NCI-H2227 treated with DMSO at 0.1 percent for 48 hours (cell line): ENCODE measurements around the gene NOL4L.

Experiments
- DNase-seq: peaks from one replicate; lab custom pipeline; 2025; lab: John Stamatoyannopoulos, UW

The NOL4L gene, protein sequence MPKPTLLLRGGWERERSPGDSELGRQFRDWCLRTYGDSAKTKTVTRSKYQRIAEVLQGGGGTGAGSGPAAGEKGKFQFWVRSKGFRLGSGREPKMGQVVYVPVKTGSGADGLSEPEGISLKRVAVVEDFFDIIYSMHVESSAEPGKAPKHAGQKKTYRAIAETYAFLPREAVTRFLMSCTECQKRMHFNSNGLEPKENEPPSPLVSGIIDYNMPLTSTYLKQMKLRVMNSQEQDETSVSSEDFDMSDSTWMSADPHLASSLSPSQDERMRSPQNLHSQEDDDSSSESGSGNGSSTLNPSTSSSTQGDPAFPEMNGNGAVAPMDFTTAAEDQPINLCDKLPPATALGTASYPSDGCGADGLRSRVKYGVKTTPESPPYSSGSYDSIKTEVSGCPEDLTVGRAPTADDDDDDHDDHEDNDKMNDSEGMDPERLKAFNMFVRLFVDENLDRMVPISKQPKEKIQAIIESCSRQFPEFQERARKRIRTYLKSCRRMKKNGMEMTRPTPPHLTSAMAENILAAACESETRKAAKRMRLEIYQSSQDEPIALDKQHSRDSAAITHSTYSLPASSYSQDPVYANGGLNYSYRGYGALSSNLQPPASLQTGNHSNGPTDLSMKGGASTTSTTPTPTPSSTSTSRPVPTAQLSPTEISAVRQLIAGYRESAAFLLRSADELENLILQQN

DNA sequence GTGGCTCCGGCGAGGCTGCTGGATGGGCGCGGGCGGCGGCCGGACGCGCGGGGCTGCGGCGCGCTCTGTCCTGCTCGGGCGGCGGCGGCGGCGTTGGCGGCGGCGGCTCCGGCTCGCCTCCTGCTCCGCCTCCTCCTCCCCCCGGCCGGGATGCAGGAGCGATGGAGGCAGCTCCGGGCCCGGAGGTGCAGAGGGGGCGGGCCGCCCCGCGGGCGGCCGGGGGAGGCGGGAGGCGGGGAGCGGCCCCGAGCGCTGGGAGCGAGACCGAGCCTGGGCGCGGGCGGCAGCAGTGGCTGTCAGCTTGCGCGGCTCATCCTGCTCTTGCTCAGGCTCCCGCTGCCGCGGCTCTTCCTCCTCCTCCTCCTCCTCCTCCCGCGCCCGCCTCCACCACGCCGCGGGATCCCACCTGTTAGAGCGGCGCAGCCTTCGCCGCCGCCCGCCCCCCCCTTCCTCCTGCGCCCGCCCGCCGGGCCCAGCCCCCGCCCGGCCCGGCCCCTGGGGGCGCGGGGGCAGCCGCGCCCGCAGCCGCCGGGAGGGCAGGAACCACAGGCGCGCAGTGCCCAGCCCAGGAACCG, at the start of gene NOL4L:
TSS of gene NOL4L (minus strand) at position 323 of the 575 bp plus-strand sequence. CDS start 443 bp downstream, outside the sequence.
- peak; percentile 17 for DNase-seq

DNA sequence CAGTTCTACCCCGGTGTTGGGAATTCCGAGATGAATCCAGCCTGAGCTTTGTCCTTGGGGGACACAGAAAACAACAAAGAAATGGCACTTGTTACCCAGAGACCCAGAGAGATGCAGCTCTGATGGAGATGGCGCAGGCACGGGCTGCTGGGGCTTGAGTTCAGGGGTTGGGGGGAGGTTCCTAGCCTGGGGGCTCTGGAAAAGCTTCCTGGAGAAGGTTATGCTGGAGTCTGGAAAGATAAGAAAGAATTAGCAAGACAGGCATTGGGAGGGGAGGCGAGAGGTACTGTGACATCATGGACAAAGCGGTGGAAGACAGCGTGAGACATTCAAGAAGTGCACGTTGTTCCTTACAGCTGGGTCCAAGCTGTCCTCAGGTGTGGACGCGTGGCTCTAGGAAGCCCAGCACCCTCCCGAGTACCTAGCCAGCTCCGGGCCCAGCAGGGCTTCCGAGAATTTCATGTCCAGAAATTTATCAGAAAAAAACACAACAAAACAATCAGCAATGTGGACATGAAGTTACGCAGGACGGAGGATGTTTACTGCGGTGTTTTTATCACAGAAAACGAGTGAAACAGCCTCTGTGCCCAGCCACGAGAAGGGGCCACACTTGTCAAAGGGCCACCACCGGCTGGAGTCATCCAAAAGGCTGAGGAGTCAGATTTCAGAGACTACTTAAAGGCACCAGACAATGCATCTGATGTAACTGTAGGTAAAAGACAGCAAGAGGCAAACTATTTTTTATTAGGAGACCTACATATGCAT, 49.1 kb upstream of the NOL4L start:
- DNase-seq, result no peak

DNA sequence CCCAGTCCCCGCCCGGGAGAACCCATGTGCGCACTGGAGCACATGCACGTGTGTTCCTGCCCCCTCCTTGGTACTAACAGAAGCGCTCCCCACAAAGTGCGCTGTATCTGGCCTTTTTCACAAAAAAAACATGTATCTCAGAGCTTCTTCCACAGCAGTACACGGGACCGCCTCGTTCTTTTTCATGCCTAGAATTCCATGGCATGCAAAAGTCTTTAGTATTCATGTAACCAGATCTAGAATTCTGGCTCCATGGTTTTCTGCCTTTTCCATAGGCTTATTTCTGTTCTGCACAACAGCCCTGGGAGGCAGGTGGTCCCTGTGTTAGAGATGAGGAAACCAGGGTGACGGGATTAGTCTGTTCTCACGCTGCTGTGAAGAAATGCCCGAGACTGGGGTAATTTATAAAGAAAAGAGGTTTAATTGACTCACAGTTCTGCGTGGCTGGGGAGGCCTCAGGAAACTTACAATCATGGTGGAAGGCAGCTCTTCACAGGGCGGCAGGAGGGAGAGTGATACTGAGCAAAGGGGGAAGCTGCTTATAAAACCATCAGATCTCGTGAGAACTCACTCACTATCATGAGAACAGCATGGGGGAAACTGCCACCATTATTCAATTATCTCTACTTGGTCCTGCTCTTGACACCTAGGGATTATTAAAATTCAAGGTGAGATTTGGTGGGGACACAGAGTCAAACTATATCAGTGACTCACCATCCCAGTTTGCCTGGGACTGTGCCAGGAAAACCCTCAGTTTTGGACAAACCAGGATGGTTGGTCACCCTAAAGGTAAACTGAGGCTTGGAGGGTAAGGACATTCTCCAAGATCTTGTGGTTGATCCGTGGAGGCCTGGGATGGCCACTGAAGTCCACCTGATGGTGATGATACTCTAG, 47.6 kb upstream of the NOL4L start:
- DNase-seq, result no peak

DNA sequence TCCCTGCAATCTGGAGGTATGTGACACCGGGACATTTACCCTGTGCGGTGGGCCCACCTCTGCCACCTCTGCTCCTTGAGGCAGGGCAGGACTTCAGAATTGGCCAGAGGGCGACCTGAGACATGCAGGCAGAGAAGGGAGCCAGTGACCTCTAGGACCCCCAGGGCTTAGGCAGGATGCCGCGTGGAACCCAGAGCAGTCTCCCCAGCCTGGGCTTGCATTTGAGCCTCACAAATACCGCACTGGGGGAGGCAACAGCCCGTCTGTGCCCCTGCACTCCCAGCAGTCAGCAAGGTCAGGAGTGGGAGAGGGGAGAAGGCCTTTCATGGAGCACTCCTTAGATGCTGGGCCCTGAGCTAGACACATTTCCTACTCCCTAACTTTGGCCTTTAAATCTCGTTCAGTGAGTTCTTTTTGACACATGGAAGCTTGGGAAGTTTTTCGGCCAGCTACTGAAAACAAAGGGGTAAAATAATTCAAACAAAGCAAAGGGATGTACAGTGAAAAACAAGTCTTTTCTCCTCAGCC, 46.9 kb upstream of the NOL4L start:
- DNase-seq, result no peak

DNA sequence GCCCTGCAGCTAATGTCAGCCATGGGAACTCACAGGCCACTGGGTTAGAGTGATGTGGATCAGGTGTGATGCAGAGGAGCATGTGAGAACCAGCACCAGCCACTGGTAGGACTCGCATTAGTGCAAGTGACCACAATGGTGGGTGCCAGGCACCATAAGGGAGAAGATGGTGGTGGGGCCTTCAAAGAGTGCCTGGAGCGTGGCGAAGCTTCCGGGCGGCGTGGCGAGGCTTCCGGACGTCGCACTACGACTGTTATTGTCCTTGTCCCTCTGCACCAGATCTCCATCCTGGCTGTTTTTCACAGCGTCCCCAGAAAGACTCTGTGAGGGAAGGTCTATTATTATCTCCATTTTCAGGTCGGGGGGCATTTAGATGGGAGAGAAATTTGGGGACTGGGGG, 44.7 kb upstream of the NOL4L start:
- DNase-seq, result no peak

DNA sequence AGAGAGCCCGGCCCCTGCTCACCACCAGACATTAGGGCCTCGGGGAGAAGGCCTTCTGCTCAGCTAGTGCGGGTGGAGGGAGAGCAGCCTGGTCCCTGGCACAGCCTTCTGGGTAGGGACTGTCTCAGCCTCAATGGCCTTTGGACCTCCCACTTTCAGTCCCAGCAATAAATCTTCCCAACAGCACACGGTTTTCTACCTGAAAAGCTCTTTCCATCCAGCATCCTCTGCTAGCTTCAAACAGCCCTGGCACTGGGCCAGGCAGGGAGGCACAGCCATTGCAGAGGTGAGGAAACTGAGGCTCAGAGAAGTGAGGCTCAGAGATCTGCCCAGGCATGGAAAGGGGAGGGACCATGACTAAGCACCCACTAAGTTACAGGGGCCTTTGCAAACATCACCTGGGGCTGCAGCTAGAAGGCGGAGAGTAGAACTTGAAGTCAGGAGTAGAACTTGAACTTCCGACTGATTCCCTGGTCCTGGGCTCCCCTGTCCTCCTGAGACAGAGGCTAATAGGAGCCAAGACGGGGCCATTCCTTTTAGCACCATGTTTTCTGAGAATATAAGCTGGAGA, 43.9 kb upstream of the NOL4L start:
- DNase-seq, result no peak

DNA sequence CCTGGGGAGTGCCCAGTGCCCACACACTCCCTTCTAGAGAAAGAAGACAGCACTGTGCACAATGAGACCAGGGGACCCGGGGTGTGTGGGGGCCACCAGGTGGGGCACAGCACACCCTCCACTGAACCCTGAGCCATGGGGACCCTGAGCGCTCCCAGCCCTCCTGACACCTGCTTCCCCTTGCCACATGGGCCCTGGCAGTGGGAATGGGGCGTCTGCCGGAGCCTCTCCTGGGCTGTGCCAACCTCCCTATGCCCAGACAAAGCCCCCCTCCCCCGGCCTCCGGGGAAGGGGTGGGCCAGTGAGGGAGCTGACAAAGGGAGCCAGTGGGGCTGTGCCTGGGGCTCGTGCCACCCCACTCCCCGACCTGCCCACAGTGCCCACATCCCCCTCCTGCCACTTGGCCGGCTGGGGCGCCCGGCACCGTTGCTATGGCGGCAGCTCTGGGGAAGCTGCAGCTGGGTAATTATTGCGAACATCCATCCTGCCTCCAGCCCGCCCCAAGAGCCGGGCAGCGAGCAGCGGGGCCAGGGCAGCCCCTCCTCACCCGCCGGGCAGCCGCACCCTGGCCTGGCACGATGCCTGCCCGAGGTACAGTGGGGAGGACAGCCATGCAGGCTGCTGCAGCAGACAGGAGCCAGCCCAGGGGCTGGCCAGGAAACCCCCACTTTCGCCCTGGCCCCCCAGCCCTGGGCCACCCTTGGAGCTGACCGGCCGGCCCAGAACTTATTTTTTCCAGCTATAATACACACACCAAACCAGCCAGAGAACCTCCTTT, 41.9 kb upstream of the NOL4L start:
- DNase-seq, result peak; percentile 82

DNA sequence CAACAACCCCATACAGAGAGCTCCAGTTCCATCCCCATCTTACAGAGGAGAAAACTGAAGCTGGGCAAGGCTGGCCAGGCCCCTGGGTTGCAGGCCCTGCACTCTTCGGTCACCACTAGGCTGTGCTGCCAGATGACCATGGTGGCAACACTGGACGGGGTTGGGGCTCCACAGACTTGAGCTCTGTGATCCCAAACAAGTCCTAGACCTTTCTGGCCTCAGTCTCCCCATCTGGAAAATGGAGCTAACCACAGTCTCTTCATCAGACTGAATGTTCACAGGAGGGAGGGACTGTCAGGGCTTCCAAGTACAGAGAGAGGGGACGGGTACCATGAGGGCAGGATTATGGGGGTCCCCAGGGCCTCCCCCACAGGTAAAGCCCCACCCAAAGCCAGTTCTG, 41.3 kb upstream of the NOL4L start:
- DNase-seq, result no peak

DNA sequence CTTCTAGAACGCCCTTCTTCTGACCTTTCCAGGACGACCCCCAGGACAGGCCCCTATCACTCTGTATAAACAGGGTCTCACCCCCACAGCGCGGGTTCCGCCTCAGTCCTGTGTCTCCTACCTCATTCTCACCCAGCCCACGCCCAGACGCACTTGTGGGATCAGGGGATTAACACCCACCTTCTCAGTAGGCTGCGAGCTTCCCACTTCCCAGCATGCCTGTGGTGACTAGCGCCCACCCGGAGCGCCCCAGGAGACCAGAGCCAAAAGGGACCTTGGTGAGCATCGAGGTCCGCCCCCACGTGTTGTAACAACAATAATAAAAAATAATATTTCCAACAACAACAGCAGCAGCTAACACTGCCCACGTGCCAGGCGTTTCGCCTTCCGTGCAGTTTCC, 40.9 kb upstream of the NOL4L start:
- no peak for DNase-seq

DNA sequence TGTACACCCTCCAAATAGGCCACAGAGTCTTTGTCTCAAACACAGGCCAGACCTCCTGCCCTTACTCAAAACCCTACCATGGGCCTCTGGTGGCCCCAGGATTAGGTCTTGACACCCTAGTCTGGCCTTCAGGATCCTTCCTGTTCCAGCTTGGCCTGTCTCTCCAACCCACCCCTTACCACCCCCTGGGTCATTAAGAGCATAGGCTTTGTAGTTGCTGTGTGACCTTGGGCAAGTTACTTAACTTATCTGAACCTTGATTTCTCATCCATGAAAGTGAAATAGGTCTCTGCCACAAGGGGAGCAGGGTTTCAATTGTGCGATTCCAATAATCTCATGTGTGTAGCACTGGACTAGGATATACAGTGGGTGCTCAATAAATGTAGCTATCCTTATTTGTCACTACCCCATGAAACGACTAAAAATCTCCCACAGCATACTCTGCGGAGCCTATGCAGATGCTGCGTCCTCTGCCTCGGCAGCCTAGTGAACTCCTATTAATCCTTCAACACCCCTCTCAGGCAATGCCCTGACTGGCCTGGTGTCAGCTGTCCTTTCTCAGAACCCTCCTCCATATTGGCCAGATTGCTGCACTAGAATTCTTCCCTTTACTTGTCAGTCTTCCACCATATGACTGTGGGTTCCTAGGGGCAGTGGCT, 39.7 kb upstream of the NOL4L start:
- DNase-seq, result no peak

DNA sequence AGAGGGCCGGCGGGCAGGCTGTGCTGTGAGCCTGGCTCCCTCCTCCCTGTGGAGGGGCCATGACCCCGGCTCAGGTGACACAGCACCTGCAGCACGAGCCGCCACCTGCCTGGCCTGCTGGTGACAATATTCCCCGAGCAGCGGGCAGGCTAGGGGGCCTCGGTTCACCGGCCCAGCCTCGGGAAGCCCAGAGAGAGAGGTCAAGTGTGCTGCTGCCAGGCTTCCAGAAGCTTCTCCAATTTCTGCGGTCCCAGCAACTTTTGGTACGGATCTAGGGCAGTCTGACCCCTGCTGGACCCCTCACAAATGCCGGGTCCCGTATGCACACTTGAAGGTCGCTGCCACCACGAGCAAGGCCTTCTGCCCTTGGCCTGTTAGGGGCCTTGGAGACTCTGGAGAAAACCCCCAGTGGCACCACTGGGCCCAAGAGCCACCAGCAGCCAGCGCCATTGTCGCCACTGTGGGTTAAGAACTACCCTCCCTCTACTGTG, 38.6 kb upstream of the NOL4L start:
- DNase-seq, result no peak

DNA sequence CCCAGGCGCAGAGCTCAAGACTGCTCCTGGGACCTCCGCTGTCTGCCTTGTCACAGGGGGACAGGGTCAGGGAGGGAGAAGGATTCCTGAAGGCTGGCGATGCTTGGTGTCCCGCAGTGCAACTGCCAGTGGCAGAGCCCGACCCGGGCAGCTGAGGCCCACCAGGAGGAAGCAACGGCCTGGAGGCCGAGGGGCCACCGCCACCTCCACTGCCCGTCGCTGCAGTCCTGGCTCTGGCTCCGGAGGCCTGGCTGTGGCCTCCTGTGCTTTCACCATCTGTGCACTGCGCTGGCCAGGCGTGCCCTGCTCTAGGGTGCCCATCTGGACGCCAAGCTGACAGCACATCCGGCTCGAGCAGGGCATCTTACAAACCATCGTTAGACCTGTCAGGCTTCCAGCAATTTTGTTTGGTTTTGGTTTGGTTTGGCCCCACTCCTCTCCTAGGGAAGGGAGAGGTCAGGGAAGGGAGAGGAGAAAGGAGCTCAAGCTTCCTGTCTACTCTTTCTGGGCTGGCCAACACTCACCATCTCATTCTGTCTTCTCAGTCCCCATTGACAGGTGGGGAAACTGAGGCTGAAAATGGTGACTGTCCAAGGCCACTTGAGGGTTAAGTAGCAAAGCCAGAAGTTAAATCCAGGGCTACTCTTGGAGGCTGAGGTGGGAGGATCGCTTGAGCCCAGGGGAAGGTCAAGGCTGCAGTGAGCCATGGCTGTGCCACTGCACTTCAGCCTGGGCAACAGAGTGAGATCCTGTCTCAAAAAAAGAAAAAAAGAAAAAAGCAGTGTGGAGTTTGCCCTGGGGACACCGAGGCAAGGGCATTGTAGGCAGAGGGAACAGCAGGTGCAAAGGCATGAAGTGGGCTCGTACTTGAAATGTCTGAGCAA, 37.7 kb upstream of the NOL4L start:
- no peak for DNase-seq

DNA sequence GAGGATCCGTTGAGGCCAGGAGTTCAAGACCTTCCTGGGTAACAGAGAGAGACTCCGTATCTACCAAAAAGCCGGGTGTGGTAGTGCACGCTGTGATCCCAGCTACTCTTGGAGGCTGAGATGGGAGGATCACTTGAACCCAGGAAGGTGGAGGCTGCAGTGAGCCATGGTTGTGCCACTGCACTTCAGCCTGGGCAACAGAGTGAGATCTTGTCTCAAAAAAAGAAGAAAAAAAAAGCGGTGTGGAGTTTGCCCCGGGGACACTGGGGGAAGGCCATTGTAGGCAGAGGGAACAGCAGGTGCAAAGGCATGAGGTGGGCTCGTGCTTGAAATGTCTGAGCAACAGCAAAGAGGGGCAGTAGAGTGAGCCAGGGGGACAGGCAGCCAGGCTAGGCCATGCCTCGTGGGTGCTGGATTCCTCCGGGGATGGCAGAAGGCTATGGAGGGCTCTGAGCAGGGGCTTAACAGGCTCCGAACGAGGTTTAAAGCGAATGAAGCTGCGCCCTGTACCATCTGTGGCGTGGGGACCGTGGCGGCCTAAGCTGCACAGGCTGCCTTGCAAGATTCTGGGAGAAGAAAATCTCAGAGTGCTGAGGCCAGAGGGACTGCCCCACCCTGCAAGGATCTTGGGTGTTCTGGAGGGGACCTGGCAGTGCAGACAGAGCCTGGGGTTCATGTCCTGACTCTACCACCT, 36.9 kb upstream of the NOL4L start:
- no peak for DNase-seq

DNA sequence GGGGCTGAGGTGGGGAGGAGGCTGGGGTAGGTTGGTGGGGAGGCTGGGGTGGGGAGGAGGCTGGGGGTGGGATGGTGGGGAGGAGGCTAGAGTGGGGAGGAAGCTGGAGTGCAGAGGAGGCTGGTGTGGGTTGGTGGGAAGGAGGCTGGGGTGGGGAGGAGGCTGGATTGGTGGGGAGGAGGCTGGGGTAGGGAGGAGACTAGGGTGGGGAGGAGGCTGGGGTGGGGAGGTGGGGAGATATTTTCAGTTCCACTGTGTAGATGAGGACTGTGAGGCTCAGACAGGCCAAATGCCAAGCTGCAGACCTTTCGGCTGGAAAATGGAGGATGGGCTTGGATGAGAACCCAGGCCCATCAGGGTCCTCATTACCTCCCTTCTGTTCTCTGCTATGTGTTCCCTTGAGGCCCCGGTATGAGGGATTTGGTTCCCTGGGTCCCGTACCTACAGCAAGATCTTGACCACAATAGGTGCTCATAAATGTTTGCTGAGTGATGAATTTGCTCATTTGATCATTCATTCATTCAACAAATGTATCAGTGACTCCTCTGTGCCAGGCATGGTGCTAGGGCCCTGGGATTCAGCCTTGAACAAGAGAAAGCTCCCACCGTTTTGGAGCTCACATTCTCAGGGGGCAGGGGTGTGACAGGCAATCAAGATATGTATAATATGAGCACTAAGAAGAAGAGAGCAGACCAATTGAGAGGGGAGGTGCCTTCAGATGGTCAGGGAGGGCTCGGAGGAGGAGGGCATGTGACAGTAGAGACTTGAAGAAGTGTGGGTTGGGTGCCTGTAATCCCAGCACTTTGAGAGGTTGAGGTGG, 36.1 kb upstream of the NOL4L start:
- DNase-seq, result peak; percentile 89

DNA sequence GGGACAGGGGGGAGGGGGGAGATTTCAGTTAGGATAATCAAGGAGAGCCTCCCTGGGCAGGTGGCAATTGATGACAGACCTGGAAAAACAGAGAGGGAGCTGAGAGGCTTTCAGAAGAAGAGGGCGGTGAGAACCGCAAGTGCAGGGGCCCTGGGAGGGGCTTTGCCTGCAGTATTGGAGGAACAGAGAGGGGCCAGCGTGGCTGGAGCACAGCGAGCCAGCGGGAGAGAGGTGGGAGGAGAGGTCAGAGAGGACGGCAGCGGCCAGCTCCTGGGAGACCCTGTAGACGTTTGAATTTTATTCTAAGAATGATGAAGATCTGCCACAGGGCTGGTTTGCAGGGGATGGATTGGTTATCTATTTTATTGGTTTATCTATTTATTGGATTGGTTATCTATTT, 34.5 kb upstream of the NOL4L start:
- no peak for DNase-seq

DNA sequence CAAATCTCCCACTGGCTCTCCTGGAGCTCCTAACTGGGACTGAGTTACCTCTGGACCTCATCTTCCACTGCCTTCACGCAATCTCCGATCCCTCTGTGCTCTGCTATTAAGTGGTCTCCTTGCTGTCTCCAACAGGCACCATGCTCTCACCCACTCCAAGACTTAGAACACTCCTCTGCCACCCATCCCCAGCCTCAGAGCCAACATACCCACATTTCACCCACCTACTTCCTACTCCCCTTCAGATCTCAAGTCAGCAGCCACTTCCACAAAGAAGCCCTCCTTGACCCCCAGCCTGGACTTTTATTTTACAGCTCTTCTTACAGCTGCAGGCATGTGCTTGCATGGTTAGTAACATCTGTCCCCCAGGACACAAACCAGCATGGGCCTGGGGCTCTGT, 29.6 kb upstream of the NOL4L start:
- DNase-seq, result no peak

DNA sequence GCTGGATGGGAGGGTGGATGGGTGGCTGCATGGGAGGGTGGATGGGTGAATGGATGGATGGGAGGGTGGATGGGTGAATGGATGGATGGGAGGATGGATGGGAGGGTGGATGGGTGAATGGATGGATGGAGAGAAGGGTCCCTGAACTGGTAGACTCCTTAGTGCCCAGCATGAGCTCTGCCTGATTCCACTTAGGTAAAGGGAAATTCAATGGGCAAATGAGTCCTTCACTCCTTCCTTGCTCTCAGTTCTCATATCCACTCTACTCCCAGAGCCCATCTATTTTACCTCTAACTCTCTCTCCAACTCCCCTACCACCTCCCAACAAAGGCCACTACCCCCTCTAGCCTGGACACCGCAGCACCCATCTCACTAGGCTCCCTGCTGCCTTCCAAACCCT, 29.2 kb upstream of the NOL4L start:
- no peak for DNase-seq
